Fibroblast of the aortic adventitia (primary cell): ENCODE results near the gene UBR3. TPM values are rescaled to one million over a fixed set of nuclear protein-coding genes. Genes with fewer than 3 reads are reported as not detected.

Experiments
- DNase-seq: peaks from one replicate; pipeline ENCODE4 v3.0.0-alpha.2; 2010; ENCODE audit warnings: low read depth
- H3K4me3 ChIP-seq: 2 replicates; pipeline ENCODE4 v1.5.1; 2011; ENCODE audit warnings: low read depth, mild to moderate bottlenecking, control low read depth, low read length, moderate library complexity
- CTCF ChIP-seq: IDR thresholded peaks from 2 replicates; pipeline ENCODE4 v1.5.1; 2011; ENCODE audit warnings: mild to moderate bottlenecking, low read length, control low read depth, inconsistent platforms; ENCODE audit not compliant: insufficient read depth
- total RNA-seq: library from RNA; depleted of rRNA; stranded (reverse); fragments of >200 nt; gene quantifications from 2 replicates; pipeline ENCODE4 v1.2.3, GENCODE V29; 2012; ENCODE audit warnings: low replicate concordance

Gene UBR3
- total RNA-seq, 1 donor, result 45.5 TPM

- no peak for DNase-seq
- TF ChIP-seq CTCF, result no peak
- no peak overlapping the region for H3K4me3 ChIP-seq
Measured at GRCh38 chr2:170044751-170045478, 217.7 kb downstream of the UBR3 start.

GRCh38 chr2:170047331-170048065 lies 220.2 kb downstream of the UBR3 start:
- no peak for TF ChIP-seq CTCF
- DNase-seq, result no peak
- H3K4me3 ChIP-seq, result no peak overlapping the region

GRCh38 chr2:170052151-170052550 lies 224.9 kb downstream of the UBR3 start:
- TF ChIP-seq CTCF, result no peak
- peak; percentile 23 for DNase-seq
- no peak overlapping the region for H3K4me3 ChIP-seq

- DNase-seq, result no peak
- TF ChIP-seq CTCF, result no peak
- H3K4me3 ChIP-seq, result no peak overlapping the region
Measured at GRCh38 chr2:170054997-170055396, 227.7 kb downstream of the UBR3 start.

GRCh38 chr2:170056900-170057299 lies 229.6 kb downstream of the UBR3 start:
- DNase-seq, result no peak
- no peak overlapping the region for H3K4me3 ChIP-seq
- TF ChIP-seq CTCF, result no peak

GRCh38 chr2:170063456-170064235 lies 236.4 kb downstream of the UBR3 start:
- no peak overlapping the region for H3K4me3 ChIP-seq
- TF ChIP-seq CTCF, result no peak
- no peak for DNase-seq
